RPMI8226 (cell line): ENCODE measurements around the gene AKR7A3.

Source experiments
- DNase-seq: peaks from one replicate; pipeline ENCODE4 v3.0.0-alpha.2; 2015

AKR7A3 gene

DNA sequence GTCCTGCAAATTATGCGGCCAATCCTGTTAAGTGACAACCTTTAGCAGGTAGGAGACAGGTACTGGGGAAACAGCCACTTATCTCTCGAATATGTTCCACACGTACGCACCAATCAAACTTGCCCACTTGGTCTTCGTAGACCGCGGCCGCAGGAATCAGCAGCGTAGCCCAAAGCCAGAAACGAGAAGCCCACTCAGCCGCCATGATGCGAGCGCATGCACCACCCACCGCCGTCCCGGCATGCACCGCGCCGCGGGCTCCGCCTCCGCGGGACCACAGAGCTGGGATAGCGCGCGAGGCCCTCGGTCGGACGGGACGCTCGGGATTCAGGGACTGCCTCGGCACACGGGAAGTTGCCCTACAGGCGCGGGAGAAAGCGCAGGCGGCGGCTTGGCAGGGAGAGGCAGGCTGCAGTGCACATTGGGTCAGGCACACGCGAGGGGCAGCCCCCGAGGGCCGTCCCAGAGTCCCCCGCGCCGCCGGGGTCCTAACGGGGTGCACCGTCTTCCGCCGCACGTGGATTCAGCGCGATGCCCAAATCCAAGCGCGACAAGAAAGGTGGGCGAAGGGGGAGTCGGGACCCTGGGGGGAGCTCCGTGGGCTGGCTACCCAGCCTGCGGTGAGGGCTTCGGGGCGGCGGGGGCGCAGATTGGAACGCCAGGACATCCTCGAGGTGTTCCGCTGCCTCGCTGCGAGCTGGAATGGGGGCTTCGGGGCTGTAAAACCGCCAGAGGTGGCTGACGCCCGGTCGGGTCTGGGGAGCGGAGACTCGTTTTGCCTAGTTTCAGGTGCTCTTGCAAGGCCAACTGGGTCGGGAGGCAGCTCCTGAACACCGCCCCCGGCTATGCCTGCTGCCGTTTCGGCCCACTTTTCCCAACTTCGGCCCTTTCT, 37.0 kb downstream of the AKR7A3 start, which contains the start of the genes EMC1 and MRTO4:
Gene EMC1 (minus strand): TSS at position 220 of the 892 bp plus-strand sequence. CDS start 15 bp downstream, at position 205.
Gene MRTO4 (plus strand): TSS at position 501 of the 892 bp plus-strand sequence. CDS start 31 bp downstream, at position 532.
- peak; percentile 91 for DNase-seq

DNA sequence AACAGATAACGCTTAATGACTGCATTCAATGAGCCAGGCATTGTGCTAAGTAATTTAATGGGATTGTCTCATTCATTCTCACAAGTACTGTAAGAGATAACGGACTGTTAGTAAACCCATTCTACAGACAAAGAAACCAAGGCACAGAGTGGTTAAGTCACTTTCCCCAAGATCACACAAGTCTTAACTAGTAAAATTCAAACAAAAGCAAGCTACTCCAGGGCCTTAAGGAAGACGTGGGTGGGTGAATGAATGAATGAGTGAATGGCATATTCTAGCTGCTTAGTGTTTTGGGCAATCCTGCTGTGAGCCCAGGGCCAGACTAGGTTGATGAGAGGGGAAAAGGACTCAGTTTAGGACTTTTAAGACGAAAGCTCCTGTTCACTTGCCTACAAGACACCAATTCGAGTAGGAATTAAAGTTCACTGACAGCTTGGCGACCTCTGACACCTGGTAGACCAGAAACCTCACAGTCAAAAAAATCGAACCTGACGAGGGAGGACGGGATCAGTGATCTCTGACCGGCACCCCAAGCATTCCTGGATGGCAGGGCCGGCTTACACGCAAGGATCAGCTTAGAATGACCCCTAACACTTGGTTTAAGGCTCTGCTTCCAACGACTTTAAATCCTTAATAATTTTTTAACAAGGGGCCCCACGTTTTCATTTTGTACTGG, 37.8 kb downstream of the AKR7A3 start:
- DNase-seq, result peak; percentile 24

DNA sequence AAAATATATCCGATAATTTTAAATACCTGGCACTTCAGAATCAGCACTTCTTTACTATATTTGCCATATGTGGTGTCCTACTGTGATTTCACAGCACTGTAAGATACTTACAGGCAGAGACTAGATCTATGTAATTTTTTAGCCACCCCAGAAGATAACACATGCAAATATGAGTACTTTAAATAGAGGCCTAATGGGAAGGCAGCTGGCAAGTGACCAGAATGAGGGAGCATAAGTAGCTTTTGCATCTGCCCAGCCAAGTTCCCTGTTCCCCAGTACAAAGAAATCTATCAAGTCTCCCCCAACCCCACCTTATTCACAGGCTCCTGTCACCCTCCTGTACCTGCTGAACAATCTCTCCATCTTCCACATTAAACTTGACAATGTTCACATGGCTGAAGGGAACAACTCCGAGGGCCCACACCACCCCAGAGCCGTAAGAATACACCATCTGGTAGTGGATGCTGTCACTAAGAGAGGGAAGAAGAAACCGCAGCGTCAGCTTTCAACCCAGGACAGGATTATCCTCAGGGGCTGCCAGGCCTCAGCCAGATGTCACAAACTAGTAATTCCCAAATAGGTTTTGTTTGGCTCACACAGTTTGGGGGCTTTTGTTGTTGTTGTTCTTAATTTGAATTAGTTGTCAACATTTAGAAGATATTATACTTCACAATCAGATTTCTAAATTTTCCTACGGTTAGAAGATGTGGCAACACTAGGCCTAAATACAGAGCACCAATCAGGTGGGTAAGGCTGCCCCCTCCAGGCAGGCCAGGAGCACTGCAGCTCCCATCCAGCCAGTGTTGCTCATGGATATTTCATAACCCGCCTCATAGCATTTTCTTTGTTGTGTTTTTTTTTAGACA, 47.7 kb downstream of the AKR7A3 start:
- peak; percentile 60 for DNase-seq

DNA sequence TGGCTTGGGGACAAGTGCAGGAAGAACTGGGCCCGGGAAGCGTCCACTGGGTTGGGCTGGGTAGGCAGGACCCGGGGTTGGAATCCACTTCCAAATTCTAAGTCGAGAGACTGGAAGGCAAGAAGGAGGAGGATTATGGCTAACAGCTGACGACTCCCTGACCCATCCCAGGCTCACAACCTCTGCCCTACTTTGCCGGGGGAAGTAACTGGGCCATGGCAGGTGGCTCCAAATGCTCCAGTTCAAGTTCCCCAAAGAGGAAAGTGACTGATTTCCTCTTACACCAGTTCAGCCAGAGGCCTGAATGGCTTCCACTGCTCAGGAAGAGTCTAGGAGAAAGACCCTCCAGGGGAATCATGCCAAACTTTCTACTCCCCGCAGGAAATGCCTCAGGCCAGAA, 48.7 kb downstream of the AKR7A3 start:
- DNase-seq, result no peak

DNA sequence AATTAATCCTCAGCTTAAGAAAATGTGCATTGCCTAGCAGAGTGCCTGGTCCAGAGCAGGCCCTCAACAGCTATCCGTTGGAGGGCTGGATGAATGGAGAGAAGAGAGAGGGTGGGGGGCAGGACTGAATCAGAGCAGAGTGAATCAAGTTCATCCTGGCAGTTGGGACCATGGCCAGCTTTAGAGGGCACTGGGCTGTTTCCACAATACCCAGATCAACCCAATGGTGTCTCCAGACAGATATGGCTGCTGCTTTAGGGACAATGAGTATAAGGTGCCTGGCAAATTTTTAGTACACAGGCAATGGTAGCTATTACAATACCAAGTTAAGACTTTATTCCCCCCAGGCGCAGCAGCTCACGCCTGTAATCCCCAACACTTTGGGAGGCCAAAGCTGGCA, 54.3 kb downstream of the AKR7A3 start:
- DNase-seq, result no peak
